GM18861 (cell line): ENCODE results near the gene ST8SIA2.

Source experiments
- ATAC-seq: cut with Tn5 transposase; IDR thresholded peaks from one replicate; pipeline ENCODE4 v1.9.1; 2021; ENCODE audit not compliant: unreplicated experiment

ST8SIA2 gene

GRCh38 chr15:92395098-92395635 is 1.5 kb downstream of the ST8SIA2 start:
- ATAC-seq, result no peak

GRCh38 chr15:92399271-92399950 is 5.7 kb downstream of the ST8SIA2 start:
- ATAC-seq, result no peak

DNA sequence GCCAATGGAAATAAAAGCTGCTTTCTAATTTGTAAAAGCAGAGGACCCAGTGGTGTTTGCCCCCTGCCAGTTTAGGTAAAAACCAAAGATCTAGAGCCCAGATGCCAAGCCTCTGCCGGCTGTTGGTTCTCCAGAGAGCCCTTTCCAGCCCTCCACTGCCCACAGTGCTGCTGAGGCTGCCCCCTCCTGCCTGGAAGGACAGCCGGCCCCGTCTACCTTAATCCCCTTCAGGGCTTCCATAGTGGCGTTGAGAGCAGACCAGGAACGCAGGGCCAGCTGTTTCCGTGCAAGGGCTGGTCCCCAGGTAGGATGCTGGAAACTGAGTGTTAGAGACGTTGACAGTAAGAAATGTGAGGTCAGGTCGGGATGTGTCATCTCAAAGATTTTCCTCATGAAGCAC is 6.9 kb downstream of the ST8SIA2 start:
- no peak for ATAC-seq

DNA sequence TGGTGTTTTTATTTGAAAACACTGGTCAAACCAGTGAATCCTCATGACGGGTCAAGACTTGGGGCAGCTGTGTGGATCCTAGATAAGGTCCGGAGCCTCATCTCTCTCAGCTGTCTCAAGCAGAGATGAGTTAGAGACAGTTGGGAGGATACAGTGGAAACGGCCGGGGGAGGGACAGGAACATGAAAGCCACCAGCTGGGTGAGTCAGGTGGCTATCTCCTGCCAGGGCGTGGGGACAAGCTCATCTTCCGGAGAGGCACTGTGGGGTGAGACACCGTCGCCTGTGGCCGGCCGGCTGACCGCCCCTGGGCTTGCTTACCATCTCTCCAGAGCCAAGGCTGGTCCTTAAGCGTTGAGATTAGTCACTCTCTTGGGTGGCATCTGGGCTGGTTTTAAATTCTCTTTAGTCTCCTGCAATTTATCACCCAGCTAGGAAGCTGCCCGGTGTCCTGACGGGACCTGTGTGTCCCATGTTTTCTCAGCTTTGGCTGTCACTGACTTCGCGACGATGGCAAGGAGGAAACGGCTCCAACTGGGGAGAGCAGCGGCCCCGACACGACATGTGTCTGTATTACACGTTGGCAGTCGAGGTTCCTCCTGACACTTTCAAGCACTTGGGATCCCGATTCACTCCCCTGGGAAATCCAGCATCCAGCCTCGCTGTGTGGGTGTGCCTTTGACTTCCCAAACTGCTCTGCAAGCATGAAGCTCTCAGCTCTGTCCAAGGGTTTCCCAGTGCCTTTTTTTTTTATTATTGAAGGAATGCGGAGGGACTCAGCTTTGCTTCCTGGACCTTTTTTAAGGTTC is 7.5 kb downstream of the ST8SIA2 start:
- ATAC-seq, result no peak

- no peak for ATAC-seq
Observed at GRCh38 chr15:92402751-92403150, 9.1 kb downstream of the ST8SIA2 start.

DNA sequence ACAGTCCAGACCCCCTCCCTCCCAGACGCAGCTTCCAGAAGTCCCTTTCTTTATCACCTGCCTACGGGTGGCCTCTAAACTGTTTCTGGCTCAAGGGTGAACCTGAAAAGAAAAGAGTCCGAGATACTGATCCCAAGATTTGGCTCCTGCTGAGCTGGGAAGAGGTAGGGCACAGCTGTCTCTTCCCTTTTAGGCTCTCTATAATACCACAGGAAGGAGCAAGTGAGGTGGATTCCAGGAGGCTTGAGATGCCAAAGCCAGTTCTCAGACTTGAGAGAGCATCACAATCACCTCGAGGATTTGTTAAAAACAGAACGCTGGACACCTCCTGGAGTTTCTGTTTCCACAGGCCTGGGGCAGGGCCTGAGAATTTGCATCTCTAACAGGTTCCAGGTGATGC is 12.3 kb downstream of the ST8SIA2 start:
- no peak for ATAC-seq

DNA sequence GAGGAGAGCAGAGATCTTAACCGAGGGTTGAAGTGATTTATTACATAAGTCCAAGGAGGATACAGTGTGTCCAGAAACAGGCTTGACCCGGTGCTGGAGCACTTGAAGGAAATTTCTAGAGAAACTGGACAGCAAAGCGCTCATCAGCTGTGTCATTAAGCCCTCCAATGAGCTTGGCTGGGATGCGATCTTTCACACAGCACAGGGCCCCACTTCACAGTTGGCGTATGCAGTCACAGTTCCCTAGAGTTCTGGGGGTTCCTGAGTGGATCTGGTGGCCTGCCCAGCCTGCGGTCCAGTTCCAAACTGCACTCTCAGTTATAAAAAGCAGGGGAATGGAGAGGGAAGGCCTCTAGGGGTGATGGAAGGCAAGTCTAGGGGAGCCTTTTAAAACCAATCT is 13.6 kb downstream of the ST8SIA2 start:
- ATAC-seq, result no peak

DNA sequence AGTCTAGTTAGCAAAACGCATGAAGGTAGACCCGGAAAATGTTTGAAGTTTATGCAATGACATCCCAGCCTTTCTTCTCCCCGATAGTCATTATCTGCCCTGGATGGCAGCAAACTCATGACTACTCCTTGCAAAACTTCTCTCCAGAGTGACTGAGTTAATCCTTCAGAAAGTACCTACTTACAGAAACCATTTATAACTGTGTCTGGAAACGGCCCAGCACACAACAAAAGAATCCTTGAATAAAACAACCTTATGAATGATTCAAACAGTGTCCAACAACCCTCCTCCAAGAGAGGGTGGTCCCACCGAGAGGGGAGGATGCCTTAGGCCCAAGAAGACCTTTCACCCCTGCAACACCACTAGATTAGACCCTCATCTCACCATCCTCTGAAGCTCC is 14.2 kb downstream of the ST8SIA2 start:
- no peak for ATAC-seq

DNA sequence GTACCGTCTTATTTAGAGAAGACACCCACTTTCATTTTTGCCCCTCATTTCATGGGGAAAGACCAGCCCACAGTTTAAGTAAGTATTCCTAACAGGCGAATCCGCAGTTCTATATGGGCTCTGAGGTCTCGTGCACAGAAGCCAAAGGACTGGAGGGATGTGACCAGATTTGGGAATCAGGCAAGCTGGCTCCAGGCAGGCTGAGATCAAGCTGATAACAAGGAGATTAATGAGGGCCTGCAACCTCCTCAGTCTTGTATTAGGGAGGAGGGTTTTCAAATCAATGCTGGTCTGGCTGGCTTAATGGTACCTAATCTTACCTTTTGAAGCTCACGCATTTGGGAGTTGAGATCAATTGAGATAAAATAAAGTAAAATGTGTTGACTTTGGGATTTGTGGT is 15.3 kb downstream of the ST8SIA2 start:
- no peak for ATAC-seq

DNA sequence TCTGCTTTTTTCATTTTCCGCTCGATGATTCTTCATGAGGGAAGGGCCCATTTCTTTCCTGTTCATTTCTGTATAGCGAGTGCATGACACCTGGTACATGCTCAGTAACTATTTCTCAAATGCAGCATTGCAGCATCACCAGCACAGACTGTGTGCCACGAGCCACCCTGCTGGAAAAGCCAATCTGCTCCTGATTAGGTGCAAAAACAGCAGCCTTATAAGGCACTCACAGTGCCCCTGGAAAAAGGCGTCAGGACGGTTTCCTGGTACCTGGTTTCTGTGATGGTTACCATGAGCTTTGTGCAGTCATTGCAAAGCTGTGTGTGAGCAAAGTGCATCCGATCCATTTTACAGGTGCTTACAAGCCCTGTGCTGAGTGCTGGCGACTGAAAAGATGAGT is 15.8 kb downstream of the ST8SIA2 start:
- ATAC-seq, result no peak

GRCh38 chr15:92410537-92410936 is 16.9 kb downstream of the ST8SIA2 start:
- no peak for ATAC-seq

DNA sequence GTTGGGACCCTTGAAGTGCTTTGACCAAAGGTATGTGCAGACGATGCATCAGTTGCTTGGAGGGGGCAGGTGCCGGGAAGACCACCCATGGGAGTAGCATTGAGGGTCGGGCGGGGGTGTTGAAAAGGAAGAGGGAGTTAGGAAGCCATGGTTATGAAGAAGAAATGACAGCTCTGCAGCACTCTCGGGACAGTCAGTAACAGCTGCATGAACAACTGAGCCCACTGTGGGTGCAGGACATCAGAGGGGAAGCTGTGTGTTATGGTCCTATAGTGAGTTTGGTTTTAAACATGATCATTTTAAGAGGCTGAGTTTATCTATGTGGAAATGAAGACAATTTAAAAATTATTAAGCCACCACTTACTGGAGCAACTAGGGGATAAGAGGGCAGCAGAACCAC is 17.6 kb downstream of the ST8SIA2 start:
- no peak for ATAC-seq

DNA sequence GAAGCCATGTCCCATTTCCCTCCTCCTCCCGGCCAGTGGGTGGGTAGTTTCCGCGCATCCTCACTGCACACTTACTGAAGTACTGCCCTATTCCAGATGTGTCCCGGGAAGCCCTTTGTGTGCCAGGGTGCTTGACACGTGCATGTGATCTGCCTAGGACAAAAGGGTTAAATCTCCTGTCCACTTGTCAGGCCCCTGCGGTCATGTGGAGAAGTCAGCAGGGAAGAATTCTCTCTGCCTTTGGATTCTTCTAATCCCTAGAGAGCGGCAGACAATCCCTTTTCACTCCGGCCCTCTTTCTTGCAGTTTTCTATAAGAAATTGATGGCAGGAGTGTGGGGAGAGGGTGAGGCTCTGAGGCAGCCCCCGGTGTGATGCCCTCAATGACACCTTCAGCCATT is 19.8 kb downstream of the ST8SIA2 start:
- ATAC-seq, result no peak

DNA sequence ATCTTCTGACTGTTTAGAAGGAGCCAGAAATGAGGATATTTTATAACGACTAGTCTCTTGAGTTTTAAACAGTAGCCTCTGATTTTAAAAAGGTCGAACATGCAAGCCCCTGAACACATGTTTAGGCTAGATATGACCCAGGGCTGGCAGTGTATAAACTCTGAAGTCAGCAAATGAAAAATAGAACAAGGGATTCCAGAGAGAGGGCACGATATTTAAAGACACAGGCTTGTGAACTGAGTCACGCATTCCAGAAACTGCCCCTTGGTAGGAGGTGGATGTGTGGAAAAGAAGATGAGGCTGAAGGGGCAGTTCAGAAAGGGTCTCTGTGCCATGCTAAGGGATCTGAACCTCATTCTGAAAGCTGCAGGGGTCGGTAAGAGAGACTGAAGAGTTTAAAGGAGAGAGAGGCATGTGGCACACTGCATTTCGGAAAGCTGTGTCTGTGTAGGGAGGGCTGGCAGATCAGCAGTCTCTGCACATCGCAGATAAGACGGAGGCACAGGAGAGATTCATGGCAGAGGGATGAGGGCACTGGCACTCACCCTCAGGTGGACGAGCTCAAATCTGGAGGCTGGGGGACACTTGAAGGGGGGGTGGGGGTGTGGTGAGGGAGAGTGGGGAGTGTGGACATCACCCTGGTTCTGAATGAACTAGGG is 22.1 kb downstream of the ST8SIA2 start:
- ATAC-seq, result no peak

DNA sequence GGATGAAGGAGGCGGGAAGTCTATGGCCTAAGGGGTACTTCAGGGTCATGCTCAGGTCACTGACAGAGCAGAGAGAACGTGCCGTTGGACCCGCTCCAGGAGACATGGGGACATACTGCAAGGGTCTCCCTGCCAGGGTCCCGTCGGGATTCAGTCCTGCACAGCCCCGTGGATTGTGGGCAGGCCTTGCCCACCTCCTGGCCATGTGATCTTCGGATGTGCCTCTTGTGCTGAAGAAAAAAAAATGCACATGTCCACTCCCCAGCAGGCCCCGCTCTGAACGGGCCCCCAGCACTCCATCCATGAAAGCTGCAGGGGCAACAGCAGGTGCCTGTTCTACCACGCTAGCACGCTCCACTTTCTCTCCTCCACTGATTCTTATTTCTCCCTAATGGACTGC is 22.9 kb downstream of the ST8SIA2 start:
- no peak for ATAC-seq

- ATAC-seq, result no peak
Observed at GRCh38 chr15:92417716-92418115, 24.0 kb downstream of the ST8SIA2 start.

GRCh38 chr15:92418864-92419263 is 25.2 kb downstream of the ST8SIA2 start:
- no peak for ATAC-seq

GRCh38 chr15:92421976-92422375 is 28.3 kb downstream of the ST8SIA2 start:
- no peak for ATAC-seq

- no peak for ATAC-seq
Observed at GRCh38 chr15:92425578-92426225, 32.0 kb downstream of the ST8SIA2 start.

- ATAC-seq, result no peak
Observed at GRCh38 chr15:92429378-92430068, 35.8 kb downstream of the ST8SIA2 start.

DNA sequence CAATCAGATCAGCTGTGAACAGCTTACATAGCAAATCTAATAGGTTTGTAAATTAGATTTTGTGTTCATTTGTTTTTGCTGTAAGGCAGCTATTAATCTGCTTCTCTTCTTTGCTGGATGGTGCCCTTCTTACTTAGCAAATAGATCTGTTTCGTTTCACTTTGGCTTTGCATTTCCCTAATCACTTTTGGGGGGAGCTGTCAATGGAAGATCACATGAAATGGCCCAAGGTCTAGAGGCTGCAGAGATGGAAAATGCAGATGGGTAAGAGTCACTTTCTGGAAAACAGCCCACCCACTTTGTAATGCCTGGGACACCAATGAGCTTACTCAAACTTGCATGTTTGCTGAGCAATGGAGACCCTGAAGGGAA is 36.4 kb downstream of the ST8SIA2 start:
- no peak for ATAC-seq
